Esophagus muscularis mucosa (tissue), 4 donors: ENCODE data around the gene FADS1.

Source experiments
- CTCF ChIP-seq, 3 experiments: fragments of 200-600 bp in 2 of 3; fragments of 450-650 bp in 1 of 3; sonication (generic) in 2 of 3; IDR thresholded peaks; one replicate each; pipeline ENCODE4 v1.5.1; 2017 to 2019; ENCODE audit warnings: antibody characterized with exemption in 3 of 3, mild to moderate bottlenecking in 2 of 3, moderate library complexity in 1 of 3
- EP300 ChIP-seq: sonication (generic); formaldehyde crosslinking; IDR thresholded peaks from one replicate; pipeline ENCODE4 v1.6.1; 2017; ENCODE audit warnings: antibody characterized with exemption
- POLR2A ChIP-seq: fragments of 450-650 bp; IDR thresholded peaks from one replicate; pipeline ENCODE4 v1.6.1; 2017; ENCODE audit warnings: antibody characterized with exemption, moderate library complexity, mild to moderate bottlenecking, low read depth

- TF ChIP-seq CTCF (IDR thresholded peaks at IDR 0.05) (no peak), POLR2A (no peak), EP300 (no peak)
These were observed 25.1 kb upstream of the FADS1 start for GRCh38 chr11:61841636-61842527.
